HCT116 (cell line): ENCODE results near the gene KRTAP10-1. TPM values are rescaled to one million over a fixed set of nuclear protein-coding genes. Genes with fewer than 3 reads are reported as not detected.

Source experiments
- ATAC-seq: fragments of 200-7000 bp; cut with Tn5 transposase; 2 replicates; pipeline ENCODE4 v1.9.1; 2020; ENCODE audit warnings: mild to moderate bottlenecking, moderate library complexity
- BruUV-seq: library from RNA; stranded (reverse); fragments of 400-500 nt; replicated peaks from 2 replicates; lab custom pipeline; 2021; lab: Mats Ljungman, UMichigan
- CTCF ChIA-PET: fragments of 300-600 bp; sonication (Branson Sonifier 250); formaldehyde crosslinking; loops from one replicate; lab custom pipeline; 2021; ENCODE audit warnings: antibody characterized with exemption; lab: Charles Lee
- POLR2A ChIA-PET: fragments of 300-600, 350-600 bp; sonication (Branson Sonifier 250); formaldehyde crosslinking; loops from one replicate; lab custom pipeline; 2021; ENCODE audit warnings: antibody characterized with exemption; lab: Charles Lee
- RAD21 ChIA-PET, 2 experiments: fragments of 300-600 bp; sonication (Branson Sonifier 250); formaldehyde crosslinking; loops; one replicate each; lab custom pipeline; 2023; ENCODE audit warnings: low total read pairs in 2 of 2; ENCODE audit not compliant: uncharacterized antibody in 2 of 2, unreplicated experiment in 2 of 2, low non-redundant PET in 1 of 2; lab: Charles Lee
- DNase-seq: peaks from one replicate; pipeline ENCODE4 v3.0.0-alpha.2; 2010; ENCODE audit warnings: low read depth, low spot score
- H2AFZ ChIP-seq: fragments of 200-600 bp; shearing (Covaris generic), sonication (generic); 2 replicates; pipeline ENCODE4 v1.6.1; 2017; ENCODE audit warnings: low read depth, mixed run types, mixed read lengths, antibody characterized with exemption, low read length; ENCODE audit not compliant: poor library complexity, severe bottlenecking
- H3K27ac ChIP-seq: 2 replicates; pipeline ENCODE4 v1.5.1; 2012; ENCODE audit warnings: low read depth, low read length
- H3K27me3 ChIP-seq: fragments of 200-600 bp; sonication (generic); 2 replicates; pipeline ENCODE4 v1.6.1; 2016; ENCODE audit warnings: mixed run types, low read length, mixed read lengths; ENCODE audit not compliant: insufficient read depth
- H3K36me3 ChIP-seq, 2 experiments: fragments of 200-500 bp in 1 of 2; fragments of 200-600 bp in 1 of 2; sonication (Bioruptor generic) in 1 of 2; sonication (generic) in 1 of 2; 2 replicates each; pipeline versions ENCODE4 v1.5.1 to v1.6.1; 2014 to 2016; ENCODE audit warnings: low read length in 2 of 2, inconsistent platforms in 1 of 2, mixed read lengths in 1 of 2, mixed run types in 1 of 2; ENCODE audit not compliant: insufficient read depth in 2 of 2, control insufficient read depth in 1 of 2
- H3K4me1 ChIP-seq, 2 experiments: fragments of 200-600 bp in 1 of 2; sonication (generic) in 1 of 2; 2 replicates each; pipeline versions ENCODE4 v1.5.1 to v1.6.1; 2012 to 2017; ENCODE audit warnings: low read length in 2 of 2, inconsistent platforms in 1 of 2, mild to moderate bottlenecking in 1 of 2, mixed read lengths in 1 of 2, mixed run types in 1 of 2, moderate library complexity in 1 of 2; ENCODE audit not compliant: insufficient read depth in 2 of 2, control insufficient read depth in 1 of 2
- H3K4me2 ChIP-seq: fragments of 200-600 bp; sonication (generic); 2 replicates; pipeline ENCODE4 v1.6.1; 2017; ENCODE audit warnings: mixed run types, low read length, mixed read lengths
- H3K4me3 ChIP-seq, 2 experiments: fragments of 200-600 bp in 1 of 2; sonication (generic) in 1 of 2; replicated peaks in 1 of 2; 2 replicates each; pipeline ENCODE4 v1.5.1; 2011 to 2016; ENCODE audit warnings: low read length in 2 of 2, control low read depth in 1 of 2, low read depth in 1 of 2, mild to moderate bottlenecking in 1 of 2, mixed read lengths in 1 of 2, mixed run types in 1 of 2
- H3K79me2 ChIP-seq: fragments of 200-600 bp; sonication (generic); 2 replicates; pipeline ENCODE4 v1.6.1; 2017; ENCODE audit warnings: mild to moderate bottlenecking, mixed run types, low read length, moderate library complexity, mixed read lengths; ENCODE audit not compliant: insufficient read depth
- H3K9ac ChIP-seq: fragments of 200-600 bp; sonication (generic); 2 replicates; pipeline ENCODE4 v1.6.1; 2016; ENCODE audit warnings: low read length, mixed read lengths
- H3K9me2 ChIP-seq: fragments of 200-600 bp; sonication (generic), shearing (Covaris generic); 2 replicates; pipeline ENCODE4 v1.6.1; 2017; ENCODE audit warnings: mixed run types, mild to moderate bottlenecking, moderate library complexity; ENCODE audit not compliant: insufficient read depth
- H3K9me3 ChIP-seq, 2 experiments: fragments of 200-500 bp in 1 of 2; fragments of 200-600 bp in 1 of 2; sonication (Bioruptor generic) in 1 of 2; sonication (generic) in 1 of 2; 2 replicates each; pipeline ENCODE4 v1.6.1; 2014 to 2017; ENCODE audit warnings: low read length in 2 of 2, mixed read lengths in 2 of 2, inconsistent platforms in 1 of 2, low read depth in 1 of 2, mild to moderate bottlenecking in 1 of 2, mixed run types in 1 of 2, moderate library complexity in 1 of 2; ENCODE audit not compliant: control insufficient read depth in 1 of 2, insufficient read depth in 1 of 2
- H4K20me1 ChIP-seq: fragments of 200-600 bp; sonication (generic), shearing (Covaris generic); 2 replicates; pipeline ENCODE4 v1.6.1; 2017; ENCODE audit warnings: mixed run types, mild to moderate bottlenecking, moderate library complexity; ENCODE audit not compliant: insufficient read depth
- CBX3 ChIP-seq: IDR thresholded peaks from 2 replicates; pipeline ENCODE4 v1.6.1; 2012; ENCODE audit warnings: low read depth
- EZH2phosphoT487 ChIP-seq: fragments of 200-600 bp; IDR thresholded peaks from 2 replicates; pipeline ENCODE4 v1.6.1; 2018; ENCODE audit warnings: antibody characterized with exemption, borderline replicate concordance
- POLR2AphosphoS5 ChIP-seq: IDR thresholded peaks from 2 replicates; pipeline ENCODE4 v1.6.1; 2011; ENCODE audit warnings: mild to moderate bottlenecking, low read depth, low read length, moderate library complexity
- intact Hi-C: fragments of 100-400 bp; cut with micrococcal nuclease; formaldehyde crosslinking; loops from 2 replicates; pipeline ENCODE4 v1.10.0; 2022
- total RNA-seq: library from RNA; stranded (reverse); gene quantifications from one replicate; pipeline ENCODE4 v1.2.1, GENCODE V29; 2021; ENCODE audit not compliant: unreplicated experiment

KRTAP10-1 gene
- total RNA-seq, 1 experiment from 2014 or later = not detected

GRCh38 chr21:44494418-44494817 is 45.6 kb downstream of the KRTAP10-1 start:
- DNase-seq (no peak), ATAC-seq (no peak)
- Histone ChIP-seq H3K4me1 (no peaks in the 10 kb centered on the region), H3K4me3 (no peak overlapping the region), H3K9ac (no peak overlapping the region), H2AFZ (no peak overlapping the region), H3K9me2 (no peaks in the 10 kb centered on the region), H4K20me1 (no peaks in the 10 kb centered on the region), H3K4me2 (no peak overlapping the region), H3K79me2 (no peaks in the 10 kb centered on the region), H3K36me3 (no peaks in the 10 kb centered on the region), H3K9me3 (peaks cover 11 to 13% of the 10 kb centered on the region in 2 experiments; a peak in 2 of 4 replicates), H3K27me3 (peaks cover 19% of the 10 kb centered on the region; the same call in 1 of the 2 replicates), H3K27ac (no peak overlapping the region)
- intact Hi-C loops = no loop called here
- POLR2A ChIA-PET = no interaction called here
- RAD21 ChIA-PET = no interaction called here
- CTCF ChIA-PET = no interaction called here
- no TSS peak for BruUV-seq
- no peak for TF ChIP-seq EZH2phosphoT487

- ChIA-PET CTCF (no interaction called here), POLR2A (no interaction called here), RAD21 (no interaction called here)
- TF ChIP-seq CBX3 (peak; percentile 60; the same call in 1 of the 2 replicates), POLR2AphosphoS5 (no peak)
- DNase-seq (no peak), ATAC-seq (no peak)
- Histone ChIP-seq H2AFZ (no peak overlapping the region), H3K79me2 (no peaks in the 10 kb centered on the region), H3K9me2 (no peaks in the 10 kb centered on the region), H3K4me1 (no peaks in the 10 kb centered on the region), H4K20me1 (no peaks in the 10 kb centered on the region), H3K9me3 (peaks cover 11 to 13% of the 10 kb centered on the region in 2 experiments; a peak in 2 of 4 replicates), H3K36me3 (no peaks in the 10 kb centered on the region), H3K4me3 (no peak overlapping the region), H3K27me3 (peaks cover 17% of the 10 kb centered on the region; the same call in 1 of the 2 replicates), H3K9ac (no peak overlapping the region), H3K27ac (no peak overlapping the region), H3K4me2 (no peak overlapping the region)
- BruUV-seq = no TSS peak
- intact Hi-C loops = no loop called here
Observed at GRCh38 chr21:44492567-44493385, 47.2 kb downstream of the KRTAP10-1 start.
